Bronchial epithelial cell (primary cell): ENCODE data around the gene NEDD4L. TPM values are rescaled to one million over a fixed set of nuclear protein-coding genes. Genes with fewer than 3 reads are reported as not detected.

Experiments
- DNase-seq: peaks from one replicate; pipeline ENCODE4 v3.0.0-alpha.2; 2010; ENCODE audit warnings: low read depth
- FAIRE-seq: peaks from 2 replicates; lab custom pipeline; 2011; peaks lifted over from hg19 to GRCh38; lab: Jason Lieb, UNC
- H3K27me3 ChIP-seq: 2 replicates; pipeline ENCODE4 v1.5.1; 2011; ENCODE audit warnings: low read length; ENCODE audit not compliant: control insufficient read depth, insufficient read depth
- H3K36me3 ChIP-seq: 2 replicates; pipeline ENCODE4 v1.5.1; 2011; ENCODE audit warnings: low read length; ENCODE audit not compliant: control insufficient read depth, insufficient read depth
- H3K4me3 ChIP-seq: 2 replicates; pipeline ENCODE4 v1.5.1; 2011; ENCODE audit warnings: mild to moderate bottlenecking, low read depth, low read length, control low read depth
- CTCF ChIP-seq: IDR thresholded peaks from 2 replicates; pipeline ENCODE4 v1.5.1; 2011; ENCODE audit warnings: mild to moderate bottlenecking, moderate library complexity, low read length, control low read depth, inconsistent platforms; ENCODE audit not compliant: insufficient read depth, severe bottlenecking
- total RNA-seq: library from RNA; depleted of rRNA; stranded (reverse); fragments of >200 nt; gene quantifications from 2 replicates; pipeline ENCODE4 v1.2.1, GENCODE V29; 2014

The NEDD4L gene
- total RNA-seq, 1 donor from 2014 or later, result 11.3 TPM

- DNase-seq, result peak; percentile 89
- TF ChIP-seq CTCF, result no peak
- H3K36me3 ChIP-seq, result no peaks in the 10 kb centered on the region
- no peak overlapping the region for H3K4me3 ChIP-seq
- no peak for FAIRE-seq
- no peaks in the 10 kb centered on the region for H3K27me3 ChIP-seq
Measured at GRCh38 chr18:58177004-58177717, 133.1 kb downstream of the NEDD4L start.

- TF ChIP-seq CTCF, result no peak
- DNase-seq, result no peak
- no peak overlapping the region for H3K4me3 ChIP-seq
- FAIRE-seq, result no peak
- no peaks in the 10 kb centered on the region for H3K27me3 ChIP-seq
- H3K36me3 ChIP-seq, result no peaks in the 10 kb centered on the region
Measured at GRCh38 chr18:58177896-58178470, 134.0 kb downstream of the NEDD4L start.

GRCh38 chr18:58178511-58178910 is 134.5 kb downstream of the NEDD4L start:
- H3K4me3 ChIP-seq, result no peak overlapping the region
- FAIRE-seq (no peak), DNase-seq (no peak)
- no peaks in the 10 kb centered on the region for H3K36me3 ChIP-seq
- H3K27me3 ChIP-seq, result no peaks in the 10 kb centered on the region
- no peak for TF ChIP-seq CTCF

- no peak for TF ChIP-seq CTCF
- Histone ChIP-seq H3K27me3 (no peaks in the 10 kb centered on the region), H3K36me3 (no peaks in the 10 kb centered on the region), H3K4me3 (no peak overlapping the region)
- DNase-seq (no peak), FAIRE-seq (no peak)
Measured at GRCh38 chr18:58180172-58180571, 136.1 kb downstream of the NEDD4L start.

GRCh38 chr18:58180738-58181353 is 136.8 kb downstream of the NEDD4L start:
- Histone ChIP-seq H3K27me3 (no peaks in the 10 kb centered on the region), H3K36me3 (no peaks in the 10 kb centered on the region), H3K4me3 (no peak overlapping the region)
- DNase-seq, result peak; percentile 54
- peak; percentile 71 for TF ChIP-seq CTCF
- no peak for FAIRE-seq
